CD4-positive, alpha-beta T cell treated with Interleukin-17A for 1 hour (primary cell): Measurements from ENCODE around the gene GABRB3.

Experiments
- DNase-seq: peaks from one replicate; pipeline ENCODE4 v3.0.0-alpha.2; 2020

GABRB3 gene

DNA sequence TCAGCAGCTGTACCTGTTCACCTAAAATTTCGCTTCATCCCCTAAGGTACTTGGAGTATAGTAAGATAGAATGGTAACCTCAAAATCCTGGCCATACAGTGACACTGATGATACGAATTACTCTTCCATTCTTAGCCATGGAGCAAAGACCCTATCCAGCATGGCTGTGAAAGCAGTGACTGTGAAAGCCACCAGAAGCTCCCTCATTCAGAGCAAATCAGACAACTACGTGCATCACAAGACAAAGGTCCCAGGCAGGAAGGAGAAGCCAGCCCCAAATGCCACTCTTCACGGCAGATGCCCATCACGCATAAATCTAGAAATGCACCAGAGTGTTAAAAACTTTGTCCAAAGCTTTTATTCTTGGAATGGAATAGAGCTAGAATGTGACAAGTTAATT is 99.4 kb downstream of the GABRB3 start:
- no peak for DNase-seq

DNA sequence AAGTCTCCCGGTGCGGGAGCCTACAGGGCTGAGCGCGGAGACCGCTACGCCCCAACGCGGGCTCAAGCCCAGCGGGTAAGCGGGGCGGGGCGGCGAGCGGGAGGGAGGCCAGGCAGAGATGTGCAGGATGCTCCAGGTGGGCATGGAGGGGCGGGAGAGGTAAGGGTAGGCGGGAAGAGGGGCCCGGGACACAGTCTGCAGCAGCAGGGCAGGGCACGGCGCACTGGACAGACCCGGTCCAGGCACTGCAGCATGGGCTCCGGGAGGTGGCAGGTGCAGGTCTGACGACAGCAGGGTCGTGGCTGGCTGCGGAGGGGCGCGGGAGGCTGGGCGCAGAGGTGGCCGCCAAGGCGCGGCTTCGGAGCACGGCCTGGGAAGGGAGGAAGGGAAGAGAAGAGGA is 102.8 kb downstream of the GABRB3 start:
- DNase-seq = no peak

DNA sequence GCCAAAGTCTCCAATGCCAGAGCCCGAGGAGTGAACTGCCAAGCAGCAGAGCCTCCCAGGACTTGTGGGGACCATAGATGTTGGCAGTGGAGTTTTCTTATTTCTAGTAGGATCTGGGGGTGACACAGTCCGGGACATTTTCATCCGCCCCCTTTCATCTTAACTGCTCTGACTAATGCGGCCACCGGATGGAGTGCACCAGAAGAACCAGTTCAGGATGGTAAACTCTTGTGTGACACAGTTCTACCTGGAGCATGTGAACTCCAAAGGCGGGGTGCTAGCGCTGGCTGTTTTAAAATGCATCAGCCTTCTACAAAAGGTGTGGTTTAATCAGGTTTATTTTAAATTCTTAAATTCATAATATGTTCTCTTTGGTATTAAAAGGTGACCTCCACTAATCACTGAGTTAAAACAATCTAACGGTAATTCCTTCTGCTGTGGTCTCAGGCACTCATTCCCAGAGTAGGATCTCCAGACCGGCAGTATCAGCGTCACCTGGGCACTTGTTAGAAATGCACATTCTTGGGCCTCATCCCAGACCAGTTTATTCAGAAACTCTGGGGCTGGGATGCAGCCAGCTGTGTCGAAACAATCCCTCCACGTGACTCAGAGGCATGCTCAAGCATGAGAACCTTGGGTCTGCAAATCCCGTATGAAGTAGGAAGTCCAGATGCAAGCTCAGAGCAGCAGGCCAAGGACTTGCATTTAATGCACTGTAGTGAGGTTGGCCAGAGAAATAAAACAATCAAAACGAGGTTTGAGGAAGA is 105.5 kb downstream of the GABRB3 start:
- no peak for DNase-seq

GRCh38 chr15:26665957-26666791 is 106.7 kb downstream of the GABRB3 start:
- DNase-seq = no peak

- DNase-seq = no peak
These were observed 110.6 kb downstream of the GABRB3 start for GRCh38 chr15:26662283-26662682.

DNA sequence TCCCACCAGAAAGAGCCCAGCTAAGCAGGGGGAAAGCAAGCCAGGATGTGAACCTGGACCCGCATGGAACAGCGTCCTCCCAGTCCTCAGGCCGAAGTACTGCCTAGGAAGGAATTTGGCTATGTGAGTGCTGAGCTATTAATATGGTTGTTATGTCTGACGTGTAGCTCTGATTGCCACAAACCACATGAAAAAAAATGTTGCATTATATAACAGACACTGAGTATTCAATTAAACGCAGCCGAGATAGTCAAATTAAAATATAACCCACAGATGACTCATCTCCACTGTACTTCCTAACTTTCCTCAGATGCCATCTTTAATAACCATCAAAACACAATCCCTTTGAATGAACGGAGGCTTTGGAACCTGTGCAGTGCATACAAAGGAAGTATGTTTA is 111.1 kb downstream of the GABRB3 start:
- no peak for DNase-seq

- DNase-seq = no peak
These were observed 111.8 kb downstream of the GABRB3 start for GRCh38 chr15:26661107-26661506.

GRCh38 chr15:26660241-26660640 is 112.6 kb downstream of the GABRB3 start:
- no peak for DNase-seq

GRCh38 chr15:26658290-26658689 is 114.6 kb downstream of the GABRB3 start:
- no peak for DNase-seq

DNA sequence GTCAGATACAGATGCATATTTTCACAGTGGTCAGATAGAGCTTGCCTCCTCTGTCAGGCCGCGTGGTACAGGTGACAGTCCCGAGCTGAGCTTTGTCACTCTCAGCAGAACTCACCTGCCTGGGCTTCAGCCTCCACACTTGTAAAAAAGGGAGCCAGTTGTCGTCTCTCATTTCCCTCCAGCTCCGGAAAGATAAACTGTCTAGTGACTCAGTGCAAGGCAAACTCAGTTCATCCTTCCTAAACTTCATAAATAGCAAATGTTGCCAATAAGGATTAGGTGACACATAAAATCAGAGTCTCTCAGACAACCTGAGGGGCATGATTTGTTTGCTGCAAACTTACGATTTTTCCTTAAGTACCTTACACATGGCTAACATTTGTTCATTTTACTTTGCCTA is 116.8 kb downstream of the GABRB3 start:
- no peak for DNase-seq

GRCh38 chr15:26651909-26652308 is 121.0 kb downstream of the GABRB3 start:
- DNase-seq = no peak

DNA sequence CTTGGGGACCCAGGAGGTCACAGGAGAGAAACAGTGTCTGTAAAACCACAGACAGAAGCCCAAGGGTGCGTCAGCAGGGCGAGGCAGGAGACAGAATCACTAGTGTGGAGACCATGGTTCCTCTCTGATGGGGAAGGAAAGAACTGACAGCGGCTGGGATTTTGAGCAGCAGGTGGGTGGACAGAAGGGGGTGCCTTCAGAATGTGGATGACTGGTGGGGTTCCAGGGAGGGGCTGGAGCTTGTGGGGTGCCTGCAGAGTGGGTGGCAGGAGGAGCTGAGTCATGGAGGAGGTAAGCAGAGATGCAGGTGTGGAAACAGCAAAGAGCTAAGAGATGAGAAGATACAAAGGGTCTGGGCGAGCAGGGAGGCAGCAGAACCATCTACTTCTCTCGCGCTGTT is 124.2 kb downstream of the GABRB3 start:
- DNase-seq = no peak

DNA sequence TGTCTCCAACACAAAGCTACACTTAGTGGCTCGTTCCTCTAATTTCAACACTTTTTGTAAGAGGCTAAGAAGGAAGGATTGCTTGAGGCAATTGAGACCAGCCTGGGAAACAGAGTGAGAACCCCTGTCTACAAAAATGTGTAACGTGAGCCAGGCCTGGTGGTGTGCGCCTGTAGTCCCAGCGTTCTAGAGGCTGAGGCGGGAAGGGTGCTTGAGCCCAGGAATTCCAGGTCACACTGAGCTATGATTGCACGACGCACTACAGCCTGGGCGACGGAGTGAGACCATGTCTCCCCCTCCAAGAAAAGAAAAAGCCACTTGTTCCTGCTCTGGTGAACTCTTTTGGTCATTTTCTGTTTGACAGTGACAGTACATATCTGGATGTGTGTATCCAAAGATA is 127.9 kb downstream of the GABRB3 start:
- DNase-seq = no peak

DNA sequence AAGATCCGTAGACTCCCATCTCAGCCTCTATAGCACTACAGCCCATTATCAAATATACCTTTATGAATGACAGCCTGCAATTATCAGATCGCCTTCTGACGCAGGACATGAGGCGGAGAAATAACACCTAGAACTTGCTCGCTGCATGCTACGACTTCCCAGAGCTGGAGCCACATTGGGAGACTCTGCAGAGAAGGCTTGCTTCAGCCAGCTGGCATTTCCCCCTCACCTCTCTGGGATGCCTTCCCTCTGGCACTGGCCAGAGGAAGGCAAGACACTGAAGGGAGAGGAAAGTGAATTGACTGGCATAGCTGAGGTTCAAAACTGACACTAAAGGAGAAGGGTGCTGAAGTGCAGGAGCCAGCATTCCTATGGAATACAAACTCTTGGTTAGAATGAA is 131.7 kb downstream of the GABRB3 start:
- DNase-seq = no peak

DNA sequence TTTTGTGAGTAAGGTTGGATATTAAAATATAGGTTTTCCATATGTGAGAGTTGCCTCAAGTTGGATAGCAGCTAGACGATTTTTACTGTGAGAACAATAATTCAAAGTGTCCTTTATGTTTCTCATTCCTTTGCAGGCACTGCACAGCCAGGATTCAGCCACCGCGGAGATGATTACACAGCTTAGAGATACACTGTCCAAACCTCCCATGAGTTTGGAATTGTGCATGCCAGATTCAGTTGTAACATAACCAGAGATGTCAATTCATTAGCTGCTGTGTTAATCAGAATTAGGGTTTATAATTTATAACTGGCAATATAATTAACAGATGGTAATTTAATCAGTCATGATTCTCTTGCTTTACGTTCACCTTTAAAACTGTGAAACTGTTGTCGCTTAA is 132.3 kb downstream of the GABRB3 start:
- DNase-seq = no peak

- DNase-seq = no peak
These were observed 132.9 kb downstream of the GABRB3 start for GRCh38 chr15:26639966-26640365.

DNA sequence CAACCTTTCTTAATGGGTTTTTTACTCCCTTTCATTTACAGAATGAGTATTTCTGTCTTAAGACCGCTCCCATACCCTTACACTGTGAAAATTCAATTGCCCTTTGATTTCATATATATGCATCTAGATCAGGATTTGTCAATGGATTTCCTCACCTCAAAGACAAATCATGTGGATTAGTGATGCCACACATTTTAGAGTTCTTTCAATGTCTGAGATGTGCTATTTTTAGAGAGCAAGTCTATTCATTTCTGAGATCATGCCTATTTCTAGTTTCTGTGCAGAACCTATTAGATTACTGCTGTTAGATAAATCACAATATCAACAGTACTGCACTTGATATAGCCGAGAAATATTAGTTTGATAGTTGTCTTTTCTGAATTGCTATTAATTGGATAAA is 137.3 kb downstream of the GABRB3 start:
- no peak for DNase-seq

DNA sequence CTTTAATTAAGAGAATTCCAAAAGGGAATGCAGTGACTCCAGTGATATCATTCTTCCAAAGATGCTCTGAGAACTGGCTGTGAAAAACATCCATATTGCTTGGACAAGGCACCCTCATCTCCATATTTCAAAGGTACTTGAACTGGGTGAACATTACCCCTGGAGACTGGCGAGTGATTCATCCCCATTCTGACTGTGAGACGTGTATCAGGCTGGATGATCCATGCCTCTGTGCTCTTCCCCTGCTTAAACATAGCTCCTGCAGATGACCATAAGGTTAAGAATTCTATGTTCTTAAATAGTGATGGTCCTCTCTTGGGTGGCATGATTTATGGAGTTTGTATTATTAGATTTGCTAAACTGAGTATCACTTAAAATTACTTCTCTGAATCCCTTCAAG is 137.8 kb downstream of the GABRB3 start:
- no peak for DNase-seq

GRCh38 chr15:26634319-26634718 is 138.5 kb downstream of the GABRB3 start:
- DNase-seq = no peak

GRCh38 chr15:26632500-26632899 is 140.4 kb downstream of the GABRB3 start:
- no peak for DNase-seq

DNA sequence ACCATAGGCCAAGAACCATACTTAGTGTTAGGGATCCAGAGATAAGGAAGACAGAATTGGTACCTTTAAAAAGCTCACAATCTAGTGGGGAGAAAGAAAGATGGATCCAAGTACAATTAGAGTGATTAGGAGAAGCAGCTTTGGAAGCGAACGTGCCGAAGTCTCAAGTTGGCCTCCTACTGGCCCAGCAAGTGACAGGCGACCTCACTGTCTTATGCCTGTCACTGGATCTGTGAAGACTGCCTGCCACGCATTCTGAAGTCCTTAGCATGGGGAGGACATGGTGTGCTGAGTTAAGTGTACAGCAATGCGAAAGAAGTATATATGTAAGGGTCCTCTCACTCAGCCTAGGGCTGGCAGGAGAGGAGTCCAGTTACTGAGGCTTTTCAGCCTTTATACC is 141.0 kb downstream of the GABRB3 start:
- no peak for DNase-seq

GRCh38 chr15:26630857-26631256 is 142.0 kb downstream of the GABRB3 start:
- no peak for DNase-seq

DNA sequence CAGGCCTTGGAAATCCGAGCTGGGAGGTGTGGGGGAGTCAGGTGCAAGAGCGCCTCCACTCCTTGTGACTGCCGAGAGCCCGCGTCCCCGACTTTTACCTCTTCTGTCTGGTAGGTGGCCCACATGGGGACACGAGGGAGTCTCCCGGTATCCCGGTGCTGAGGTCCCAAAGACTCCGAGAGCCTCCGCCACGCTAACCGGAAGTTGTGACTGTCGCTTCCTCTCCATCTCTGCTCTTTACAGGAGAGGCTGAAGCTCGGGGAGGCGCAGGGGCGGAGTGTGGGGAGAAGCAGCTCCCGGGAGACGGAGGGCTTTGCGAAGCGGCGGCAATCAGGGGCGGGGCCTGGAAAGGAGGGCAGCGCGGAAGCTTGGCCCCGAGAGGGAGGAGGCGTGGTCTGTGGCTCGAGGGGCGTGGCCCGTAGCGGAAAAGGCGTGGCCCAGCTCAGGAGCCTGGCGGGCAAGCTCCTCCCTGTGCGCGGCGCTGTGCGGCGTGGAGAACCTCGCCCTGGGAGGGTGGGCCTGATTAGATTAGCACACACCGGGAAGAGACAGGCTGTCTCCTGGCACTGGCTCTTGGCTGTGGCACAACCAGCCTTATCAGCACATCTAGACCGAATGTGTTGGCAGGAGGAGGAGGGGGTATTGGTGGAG is 143.9 kb downstream of the GABRB3 start:
- DNase-seq = peak; percentile 21

GRCh38 chr15:26628071-26628470 is 144.8 kb downstream of the GABRB3 start:
- no peak for DNase-seq
